ENCODE measurements around the gene LNP1.

GRCh38 chr3:100402256-100402655 lies 917 bp downstream of the LNP1 start:
- TF ChIP-seq CTCF (conservative IDR thresholded peaks at IDR 0.05; ENCODE audit: low read length): no peak
- no peak for TF ChIP-seq EZH2phosphoT487 (IDR thresholded peaks at IDR 0.05; ENCODE audit: borderline replicate concordance, low read depth, low read length)

Data from OCI-LY7 (cell line).